HepG2 (cell line): ENCODE data around the gene RAPGEF2. TPM values are rescaled to one million over a fixed set of nuclear protein-coding genes. Genes with fewer than 3 reads are reported as not detected.
A peak's percentile ranks its signal among the peaks of the same experiment; 100 is the strongest.

ENCODE experiments used
- ARID2 ChIP-seq: sonication (generic); formaldehyde crosslinking; IDR thresholded peaks from 2 replicates; pipeline ENCODE4 v1.8.1; 2022; ENCODE audit warnings: mild to moderate bottlenecking, missing genetic modification reagents, borderline replicate concordance
- KLF12 ChIP-seq: sonication (generic); formaldehyde crosslinking; IDR thresholded peaks from 2 replicates; pipeline ENCODE4 v1.4.0; 2020; ENCODE audit warnings: missing genetic modification reagents, borderline replicate concordance
- NAIF1 ChIP-seq: sonication (generic); formaldehyde crosslinking; IDR thresholded peaks from 2 replicates; pipeline ENCODE4 v1.5.0; 2020; ENCODE audit warnings: mild to moderate bottlenecking, missing genetic modification reagents, borderline replicate concordance
- POLR2AphosphoS5 ChIP-seq: IDR thresholded peaks from 2 replicates; pipeline ENCODE4 v1.6.1; 2012; ENCODE audit warnings: low read depth, low read length
- SAP130 ChIP-seq: IDR thresholded peaks from 2 replicates; pipeline ENCODE4 v1.6.1; 2016; ENCODE audit warnings: low read depth
- ZNF501 ChIP-seq: sonication (generic); formaldehyde crosslinking; IDR thresholded peaks from 2 replicates; pipeline ENCODE4 v1.5.1; 2020; ENCODE audit warnings: mild to moderate bottlenecking, moderate library complexity, missing genetic modification reagents
- polyA plus RNA-seq, 8 experiments: library from polyadenylated mRNA; depleted of rRNA in 3 of 8; stranded (reverse) in 7 of 8; unstranded in 1 of 8; fragments of >200 nt; fragmentation: Illumina TruSeq in 4 of 8; extraction: Trizol in 4 of 8; gene quantifications; 2 replicates each; pipeline versions ENCODE4 v1.2.1 to v1.2.3, GENCODE V29; 2011 to 2016; ENCODE audit warnings: low read depth in 4 of 8, missing spikeins in 1 of 8, mixed read lengths in 1 of 8; ENCODE audit not compliant: insufficient read depth in 1 of 8
- total RNA-seq, 5 experiments: library from RNA; depleted of rRNA; stranded (reverse); fragments of >200 nt; fragmentation: Illumina TruSeq; extraction: Trizol; gene quantifications; 2 replicates each; pipeline ENCODE4 v1.2.3, GENCODE V29; 2016; ENCODE audit warnings: low read depth in 1 of 5
- TF ChIP-seq, protein P1 (sequence below): sonication (generic); formaldehyde crosslinking; IDR thresholded peaks from 2 replicates; pipeline ENCODE4 v1.8.0; 2022; ENCODE audit warnings: mild to moderate bottlenecking, missing genetic modification reagents; ENCODE audit not compliant: insufficient replicate concordance
- TF ChIP-seq, protein P2 (sequence below): sonication (generic); formaldehyde crosslinking; conservative IDR thresholded peaks from 2 replicates; pipeline ENCODE4 v1.4.0; 2020; ENCODE audit warnings: missing genetic modification reagents
- TF ChIP-seq, protein P3 (sequence below): sonication (generic); formaldehyde crosslinking; IDR thresholded peaks from 2 replicates; pipeline ENCODE4 v1.8.1; 2023; ENCODE audit warnings: mild to moderate bottlenecking, moderate library complexity, missing genetic modification reagents
- TF ChIP-seq, protein P4 (sequence below): sonication (generic); formaldehyde crosslinking; IDR thresholded peaks from 2 replicates; pipeline ENCODE4 v1.4.0; 2020; ENCODE audit warnings: missing genetic modification reagents
- TF ChIP-seq, protein P5 (sequence below): sonication (generic); formaldehyde crosslinking; IDR thresholded peaks from 2 replicates; pipeline ENCODE4 v1.9.0; 2021; ENCODE audit warnings: mild to moderate bottlenecking, missing genetic modification reagents
- TF ChIP-seq, protein P6 (sequence below): fragments of 450-650 bp; IDR thresholded peaks from 2 replicates; pipeline ENCODE4 v1.6.1; 2017

The RAPGEF2 gene
- total and polyA plus RNA-seq, 2 of the 13 experiments (the other 11 are each of a cell fraction or from before 2014, with no cell fraction given) = 19.2 to 23.0 TPM

DNA sequence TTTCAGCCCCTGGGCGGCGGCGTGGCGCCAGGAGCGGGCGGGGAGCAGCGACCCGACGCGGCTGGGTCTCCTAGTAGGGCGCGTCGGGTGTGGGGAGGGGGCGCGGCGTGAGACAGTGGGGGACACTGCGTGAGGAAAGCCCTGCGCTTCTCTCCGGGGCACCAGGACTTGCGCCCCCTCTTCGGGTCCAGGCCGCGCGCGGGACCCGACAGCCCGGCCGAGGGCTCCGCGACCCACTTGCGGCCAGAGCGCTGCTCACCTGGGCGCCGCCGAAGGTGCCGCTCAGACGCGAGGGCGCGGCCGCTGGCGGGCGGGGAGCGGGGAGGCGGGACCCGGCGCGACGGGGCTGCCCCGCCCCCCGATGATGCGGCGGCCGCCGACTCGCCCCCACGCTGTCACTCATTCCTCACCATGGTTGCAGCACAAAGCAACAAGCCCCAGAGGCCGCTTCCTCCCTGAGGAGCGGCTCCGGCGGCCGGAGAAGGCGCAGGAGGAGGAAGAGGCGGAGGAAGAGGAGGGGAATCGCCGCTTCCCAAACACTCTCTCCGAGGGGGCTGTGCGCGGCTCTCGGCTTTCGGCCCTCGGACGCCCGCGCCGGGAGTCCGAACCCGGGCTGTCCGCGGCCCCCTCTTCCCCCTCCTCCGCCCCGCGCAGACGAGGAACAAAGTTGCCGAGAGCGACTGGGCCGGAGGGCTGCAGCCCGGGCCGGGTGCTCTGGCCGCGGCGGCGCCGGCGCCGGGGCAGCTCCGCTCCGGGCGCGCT is at the start of gene RAPGEF2 (continued):
- TF ChIP-seq, protein P1, sequence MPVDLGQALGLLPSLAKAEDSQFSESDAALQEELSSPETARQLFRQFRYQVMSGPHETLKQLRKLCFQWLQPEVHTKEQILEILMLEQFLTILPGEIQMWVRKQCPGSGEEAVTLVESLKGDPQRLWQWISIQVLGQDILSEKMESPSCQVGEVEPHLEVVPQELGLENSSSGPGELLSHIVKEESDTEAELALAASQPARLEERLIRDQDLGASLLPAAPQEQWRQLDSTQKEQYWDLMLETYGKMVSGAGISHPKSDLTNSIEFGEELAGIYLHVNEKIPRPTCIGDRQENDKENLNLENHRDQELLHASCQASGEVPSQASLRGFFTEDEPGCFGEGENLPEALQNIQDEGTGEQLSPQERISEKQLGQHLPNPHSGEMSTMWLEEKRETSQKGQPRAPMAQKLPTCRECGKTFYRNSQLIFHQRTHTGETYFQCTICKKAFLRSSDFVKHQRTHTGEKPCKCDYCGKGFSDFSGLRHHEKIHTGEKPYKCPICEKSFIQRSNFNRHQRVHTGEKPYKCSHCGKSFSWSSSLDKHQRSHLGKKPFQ (CRISPR knock-in tag) = no peak
- TF ChIP-seq, protein P2, sequence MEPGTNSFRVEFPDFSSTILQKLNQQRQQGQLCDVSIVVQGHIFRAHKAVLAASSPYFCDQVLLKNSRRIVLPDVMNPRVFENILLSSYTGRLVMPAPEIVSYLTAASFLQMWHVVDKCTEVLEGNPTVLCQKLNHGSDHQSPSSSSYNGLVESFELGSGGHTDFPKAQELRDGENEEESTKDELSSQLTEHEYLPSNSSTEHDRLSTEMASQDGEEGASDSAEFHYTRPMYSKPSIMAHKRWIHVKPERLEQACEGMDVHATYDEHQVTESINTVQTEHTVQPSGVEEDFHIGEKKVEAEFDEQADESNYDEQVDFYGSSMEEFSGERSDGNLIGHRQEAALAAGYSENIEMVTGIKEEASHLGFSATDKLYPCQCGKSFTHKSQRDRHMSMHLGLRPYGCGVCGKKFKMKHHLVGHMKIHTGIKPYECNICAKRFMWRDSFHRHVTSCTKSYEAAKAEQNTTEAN (CRISPR knock-in tag) = no peak
- TF ChIP-seq SAP130 (CRISPR knock-in tag) (peak; percentile 79), ZNF501 (0 out of 2 replicates have a peak, but pooled peaks have one; percentile 26), POLR2AphosphoS5 (peak; percentile 78), KLF12 (CRISPR knock-in tag) (0 out of 2 replicates have a peak, but pooled peaks have one; percentile 42), NAIF1 (CRISPR knock-in tag) (no peak), ARID2 (CRISPR knock-in tag) (peak; percentile 61; the same call in 1 of the 2 replicates)
- TF ChIP-seq, protein P3, sequence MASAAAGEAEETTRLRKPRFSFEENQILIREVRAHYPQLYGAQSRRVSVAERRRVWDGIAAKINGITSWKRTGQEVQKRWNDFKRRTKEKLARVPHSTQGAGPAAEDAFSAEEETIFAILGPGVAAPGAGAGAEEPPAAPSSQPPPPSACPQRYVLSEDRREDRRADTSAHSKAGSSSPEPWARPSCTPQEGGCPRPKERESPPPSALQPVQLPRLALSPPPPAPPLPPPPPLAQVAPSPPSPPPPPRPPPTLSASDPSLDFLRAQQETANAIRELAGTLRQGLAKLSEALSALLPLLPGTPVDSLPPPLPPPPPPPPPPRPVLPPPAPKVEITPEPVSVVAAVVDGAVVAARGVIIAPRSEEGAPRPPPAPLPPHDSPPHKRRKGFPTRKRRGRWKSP (CRISPR knock-in tag) = no peak
- TF ChIP-seq, protein P4, sequence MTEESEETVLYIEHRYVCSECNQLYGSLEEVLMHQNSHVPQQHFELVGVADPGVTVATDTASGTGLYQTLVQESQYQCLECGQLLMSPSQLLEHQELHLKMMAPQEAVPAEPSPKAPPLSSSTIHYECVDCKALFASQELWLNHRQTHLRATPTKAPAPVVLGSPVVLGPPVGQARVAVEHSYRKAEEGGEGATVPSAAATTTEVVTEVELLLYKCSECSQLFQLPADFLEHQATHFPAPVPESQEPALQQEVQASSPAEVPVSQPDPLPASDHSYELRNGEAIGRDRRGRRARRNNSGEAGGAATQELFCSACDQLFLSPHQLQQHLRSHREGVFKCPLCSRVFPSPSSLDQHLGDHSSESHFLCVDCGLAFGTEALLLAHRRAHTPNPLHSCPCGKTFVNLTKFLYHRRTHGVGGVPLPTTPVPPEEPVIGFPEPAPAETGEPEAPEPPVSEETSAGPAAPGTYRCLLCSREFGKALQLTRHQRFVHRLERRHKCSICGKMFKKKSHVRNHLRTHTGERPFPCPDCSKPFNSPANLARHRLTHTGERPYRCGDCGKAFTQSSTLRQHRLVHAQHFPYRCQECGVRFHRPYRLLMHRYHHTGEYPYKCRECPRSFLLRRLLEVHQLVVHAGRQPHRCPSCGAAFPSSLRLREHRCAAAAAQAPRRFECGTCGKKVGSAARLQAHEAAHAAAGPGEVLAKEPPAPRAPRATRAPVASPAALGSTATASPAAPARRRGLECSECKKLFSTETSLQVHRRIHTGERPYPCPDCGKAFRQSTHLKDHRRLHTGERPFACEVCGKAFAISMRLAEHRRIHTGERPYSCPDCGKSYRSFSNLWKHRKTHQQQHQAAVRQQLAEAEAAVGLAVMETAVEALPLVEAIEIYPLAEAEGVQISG = peak; percentile 30; the same call in 1 of the 2 replicates
- TF ChIP-seq, protein P5, sequence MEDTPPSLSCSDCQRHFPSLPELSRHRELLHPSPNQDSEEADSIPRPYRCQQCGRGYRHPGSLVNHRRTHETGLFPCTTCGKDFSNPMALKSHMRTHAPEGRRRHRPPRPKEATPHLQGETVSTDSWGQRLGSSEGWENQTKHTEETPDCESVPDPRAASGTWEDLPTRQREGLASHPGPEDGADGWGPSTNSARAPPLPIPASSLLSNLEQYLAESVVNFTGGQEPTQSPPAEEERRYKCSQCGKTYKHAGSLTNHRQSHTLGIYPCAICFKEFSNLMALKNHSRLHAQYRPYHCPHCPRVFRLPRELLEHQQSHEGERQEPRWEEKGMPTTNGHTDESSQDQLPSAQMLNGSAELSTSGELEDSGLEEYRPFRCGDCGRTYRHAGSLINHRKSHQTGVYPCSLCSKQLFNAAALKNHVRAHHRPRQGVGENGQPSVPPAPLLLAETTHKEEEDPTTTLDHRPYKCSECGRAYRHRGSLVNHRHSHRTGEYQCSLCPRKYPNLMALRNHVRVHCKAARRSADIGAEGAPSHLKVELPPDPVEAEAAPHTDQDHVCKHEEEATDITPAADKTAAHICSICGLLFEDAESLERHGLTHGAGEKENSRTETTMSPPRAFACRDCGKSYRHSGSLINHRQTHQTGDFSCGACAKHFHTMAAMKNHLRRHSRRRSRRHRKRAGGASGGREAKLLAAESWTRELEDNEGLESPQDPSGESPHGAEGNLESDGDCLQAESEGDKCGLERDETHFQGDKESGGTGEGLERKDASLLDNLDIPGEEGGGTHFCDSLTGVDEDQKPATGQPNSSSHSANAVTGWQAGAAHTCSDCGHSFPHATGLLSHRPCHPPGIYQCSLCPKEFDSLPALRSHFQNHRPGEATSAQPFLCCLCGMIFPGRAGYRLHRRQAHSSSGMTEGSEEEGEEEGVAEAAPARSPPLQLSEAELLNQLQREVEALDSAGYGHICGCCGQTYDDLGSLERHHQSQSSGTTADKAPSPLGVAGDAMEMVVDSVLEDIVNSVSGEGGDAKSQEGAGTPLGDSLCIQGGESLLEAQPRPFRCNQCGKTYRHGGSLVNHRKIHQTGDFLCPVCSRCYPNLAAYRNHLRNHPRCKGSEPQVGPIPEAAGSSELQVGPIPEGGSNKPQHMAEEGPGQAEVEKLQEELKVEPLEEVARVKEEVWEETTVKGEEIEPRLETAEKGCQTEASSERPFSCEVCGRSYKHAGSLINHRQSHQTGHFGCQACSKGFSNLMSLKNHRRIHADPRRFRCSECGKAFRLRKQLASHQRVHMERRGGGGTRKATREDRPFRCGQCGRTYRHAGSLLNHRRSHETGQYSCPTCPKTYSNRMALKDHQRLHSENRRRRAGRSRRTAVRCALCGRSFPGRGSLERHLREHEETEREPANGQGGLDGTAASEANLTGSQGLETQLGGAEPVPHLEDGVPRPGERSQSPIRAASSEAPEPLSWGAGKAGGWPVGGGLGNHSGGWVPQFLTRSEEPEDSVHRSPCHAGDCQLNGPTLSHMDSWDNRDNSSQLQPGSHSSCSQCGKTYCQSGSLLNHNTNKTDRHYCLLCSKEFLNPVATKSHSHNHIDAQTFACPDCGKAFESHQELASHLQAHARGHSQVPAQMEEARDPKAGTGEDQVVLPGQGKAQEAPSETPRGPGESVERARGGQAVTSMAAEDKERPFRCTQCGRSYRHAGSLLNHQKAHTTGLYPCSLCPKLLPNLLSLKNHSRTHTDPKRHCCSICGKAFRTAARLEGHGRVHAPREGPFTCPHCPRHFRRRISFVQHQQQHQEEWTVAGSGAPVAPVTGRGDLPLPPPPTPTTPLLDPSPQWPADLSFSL (CRISPR knock-in tag) = no peak
- TF ChIP-seq, protein P6, sequence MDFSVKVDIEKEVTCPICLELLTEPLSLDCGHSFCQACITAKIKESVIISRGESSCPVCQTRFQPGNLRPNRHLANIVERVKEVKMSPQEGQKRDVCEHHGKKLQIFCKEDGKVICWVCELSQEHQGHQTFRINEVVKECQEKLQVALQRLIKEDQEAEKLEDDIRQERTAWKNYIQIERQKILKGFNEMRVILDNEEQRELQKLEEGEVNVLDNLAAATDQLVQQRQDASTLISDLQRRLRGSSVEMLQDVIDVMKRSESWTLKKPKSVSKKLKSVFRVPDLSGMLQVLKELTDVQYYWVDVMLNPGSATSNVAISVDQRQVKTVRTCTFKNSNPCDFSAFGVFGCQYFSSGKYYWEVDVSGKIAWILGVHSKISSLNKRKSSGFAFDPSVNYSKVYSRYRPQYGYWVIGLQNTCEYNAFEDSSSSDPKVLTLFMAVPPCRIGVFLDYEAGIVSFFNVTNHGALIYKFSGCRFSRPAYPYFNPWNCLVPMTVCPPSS = no peak
